ENCODE results near the gene RBMX.

Gene RBMX

DNA sequence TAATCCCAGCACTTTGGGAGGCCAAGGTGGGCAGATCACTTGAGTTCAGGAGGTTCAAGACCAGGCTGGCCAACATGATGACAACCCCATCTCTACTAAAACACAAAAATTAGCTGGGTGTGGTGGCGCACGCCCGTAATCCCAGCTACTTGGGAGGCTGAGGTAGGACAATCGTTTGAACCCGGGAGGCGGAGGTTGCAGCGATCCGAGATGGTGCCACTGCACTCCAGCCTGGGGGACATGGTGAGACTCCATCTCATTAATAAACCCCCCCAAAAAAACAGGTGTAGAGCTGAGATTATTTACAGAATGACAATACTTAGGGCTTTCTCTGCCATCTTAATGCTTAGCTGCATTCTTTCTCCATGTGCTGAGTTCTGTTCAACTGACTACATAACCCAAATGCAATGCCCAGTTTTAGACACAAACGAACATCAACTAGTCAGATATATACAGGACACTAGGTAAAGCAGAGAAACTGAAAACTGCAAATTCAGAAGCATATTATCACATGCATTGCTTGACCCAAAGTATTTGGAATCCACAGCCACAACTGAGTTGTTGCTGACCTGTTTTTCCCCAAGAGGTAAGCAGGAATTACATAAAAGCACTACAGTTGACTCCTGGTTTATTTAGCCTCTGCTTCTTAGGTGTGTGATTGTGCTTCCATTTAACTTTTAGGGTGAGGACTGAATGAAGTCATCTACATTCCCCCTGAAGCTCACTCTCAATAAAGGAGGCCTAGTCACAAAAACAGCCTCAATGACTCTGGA, 12.1 kb downstream of the RBMX start:
- Histone ChIP-seq H4K20me1 (peaks cover 45 to 99% (median 83%) of the 10 kb centered on the region in 11 experiments; a peak in 21 of 22 replicates), H3K36me3 (peaks cover 49 to 99% (median 80%) of the 10 kb centered on the region in 11 experiments), H3K4me3 (no peak overlapping the region), H3K27ac (no peak overlapping the region), H3K4me1 (peaks cover 0 to 22% (median 11%) of the 10 kb centered on the region in 10 experiments; a peak in 9 of 20 replicates), H3K27me3 (peaks cover 30 to 81% (median 63%) of the 10 kb centered on the region in 11 experiments; a peak in 21 of 22 replicates), H3K9me3 (replicated peaks in 1 of 11) (no peaks in the 10 kb centered on the region), H3K4me2 (no peak overlapping the region), H3K9ac (no peak overlapping the region)
- TF ChIP-seq Cebpa-rat (IDR thresholded peaks at IDR 0.05): no peak

DNA sequence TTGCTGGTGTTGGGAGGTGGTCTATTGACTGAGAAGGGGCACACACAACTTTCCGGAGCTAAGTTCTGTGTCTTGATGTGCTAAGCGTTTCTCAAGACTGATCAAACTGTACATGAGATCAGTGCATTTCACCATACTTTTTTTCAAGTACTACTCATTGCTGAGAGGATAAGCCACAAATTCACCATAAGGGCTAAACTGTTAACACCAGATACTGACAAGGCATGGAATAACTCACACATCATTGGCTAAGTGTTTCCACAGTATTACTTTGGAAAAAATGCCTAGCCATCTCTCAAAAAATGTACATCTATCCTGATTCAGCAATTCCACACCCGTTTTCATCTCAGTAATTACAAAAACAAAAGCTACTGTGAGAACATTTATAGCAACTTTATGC, 13.0 kb downstream of the RBMX start:
- Histone ChIP-seq H3K9ac (no peak overlapping the region), H3K27ac (no peak overlapping the region), H3K4me2 (no peak overlapping the region), H3K36me3 (peaks cover 42 to 98% (median 80%) of the 10 kb centered on the region in 11 experiments), H3K4me1 (peaks cover 0 to 22% (median 13%) of the 10 kb centered on the region in 10 experiments; a peak in 11 of 20 replicates), H3K27me3 (peaks cover 31 to 81% (median 63%) of the 10 kb centered on the region in 11 experiments), H4K20me1 (peaks cover 45 to 99% (median 80%) of the 10 kb centered on the region in 11 experiments; a peak in 21 of 22 replicates), H3K9me3 (replicated peaks in 1 of 11) (no peaks in the 10 kb centered on the region), H3K4me3 (no peak overlapping the region)
- TF ChIP-seq Cebpa-rat (IDR thresholded peaks at IDR 0.05): no peak

DNA sequence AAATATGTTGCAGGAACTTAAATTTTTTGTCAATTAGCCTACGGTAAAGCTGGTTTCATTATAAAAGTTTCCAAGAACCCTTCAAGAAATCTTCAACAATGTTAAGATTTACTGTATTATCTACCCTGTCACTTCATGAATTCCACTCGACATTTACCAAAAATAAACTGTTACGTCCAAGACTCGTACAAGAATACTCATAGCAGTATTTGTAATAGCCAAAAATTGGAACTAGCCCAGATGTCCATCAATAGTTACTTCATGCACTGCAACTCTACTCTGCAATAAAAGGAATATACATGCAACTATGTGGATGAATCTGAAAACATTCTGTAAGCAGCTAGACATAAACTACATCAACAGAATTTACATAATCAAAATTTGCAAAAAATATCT, 13.4 kb downstream of the RBMX start:
- no peak overlapping the region for H3K4me2 ChIP-seq
- no peaks in the 10 kb centered on the region for H3K9me3 ChIP-seq (replicated peaks in 1 of 11)
- TF ChIP-seq Cebpa-rat (IDR thresholded peaks at IDR 0.05): no peak
- peaks cover 38 to 98% (median 80%) of the 10 kb centered on the region in 11 experiments for H3K36me3 ChIP-seq
- H3K4me1 ChIP-seq: peaks cover 0 to 23% (median 12%) of the 10 kb centered on the region in 10 experiments; a peak in 12 of 20 replicates
- H4K20me1 ChIP-seq: peaks cover 45 to 96% (median 80%) of the 10 kb centered on the region in 11 experiments; a peak in 21 of 22 replicates
- no peak overlapping the region for H3K9ac ChIP-seq
- no peak overlapping the region for H3K27ac ChIP-seq
- H3K4me3 ChIP-seq: no peak overlapping the region
- H3K27me3 ChIP-seq: peaks cover 31 to 81% (median 63%) of the 10 kb centered on the region in 11 experiments

DNA sequence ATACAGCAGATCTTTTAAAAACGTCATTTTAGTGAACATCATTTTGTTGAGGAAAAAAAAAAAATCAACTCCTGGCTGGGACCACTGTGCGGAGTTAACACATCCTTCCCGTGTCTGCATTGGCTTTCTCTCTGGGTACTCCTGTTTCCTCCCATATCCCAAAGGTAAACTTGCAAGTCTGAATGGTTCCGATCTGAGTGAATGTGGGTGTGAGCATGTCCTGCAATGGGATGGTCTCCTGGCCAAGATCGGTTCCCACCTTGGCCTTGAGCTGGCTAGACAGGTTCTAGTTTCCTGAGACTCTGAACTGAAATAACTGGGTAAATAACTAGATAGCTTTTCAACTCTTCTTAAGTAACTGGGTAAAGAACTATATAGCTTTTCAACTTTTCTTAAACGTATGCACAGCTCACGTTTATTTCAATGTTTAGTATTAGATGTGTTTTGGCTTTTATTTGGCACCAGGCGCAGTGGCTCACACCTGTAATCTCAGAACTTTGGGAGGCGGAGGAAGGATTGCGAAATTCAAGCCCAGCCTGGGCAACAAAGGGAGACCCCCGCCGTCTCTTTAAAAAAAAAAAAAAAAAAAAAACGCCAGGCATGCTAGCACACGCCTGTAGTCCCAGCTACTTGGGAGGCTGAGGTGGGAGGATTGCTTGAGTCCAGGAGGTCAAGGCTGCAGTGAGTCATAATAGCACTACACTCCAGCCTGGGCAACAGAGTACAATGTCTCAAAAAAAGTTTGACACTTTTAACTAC, 14.0 kb downstream of the RBMX start:
- TF ChIP-seq Cebpa-rat (IDR thresholded peaks at IDR 0.05): peak in 3 of 11 experiments; percentile 25 to 63 (median 54); a peak in 2 of 22 replicates
- Histone ChIP-seq H3K27ac (no peak overlapping the region), H3K4me3 (no peak overlapping the region), H3K9ac (no peak overlapping the region), H3K4me2 (no peak overlapping the region), H3K4me1 (peaks cover 0 to 28% (median 12%) of the 10 kb centered on the region in 10 experiments; a peak in 12 of 20 replicates), H3K9me3 (replicated peaks in 1 of 11) (no peaks in the 10 kb centered on the region), H3K27me3 (peaks cover 31 to 81% (median 63%) of the 10 kb centered on the region in 11 experiments), H3K36me3 (peaks cover 32 to 98% (median 80%) of the 10 kb centered on the region in 11 experiments), H4K20me1 (peaks cover 45 to 92% (median 78%) of the 10 kb centered on the region in 11 experiments; a peak in 21 of 22 replicates)

DNA sequence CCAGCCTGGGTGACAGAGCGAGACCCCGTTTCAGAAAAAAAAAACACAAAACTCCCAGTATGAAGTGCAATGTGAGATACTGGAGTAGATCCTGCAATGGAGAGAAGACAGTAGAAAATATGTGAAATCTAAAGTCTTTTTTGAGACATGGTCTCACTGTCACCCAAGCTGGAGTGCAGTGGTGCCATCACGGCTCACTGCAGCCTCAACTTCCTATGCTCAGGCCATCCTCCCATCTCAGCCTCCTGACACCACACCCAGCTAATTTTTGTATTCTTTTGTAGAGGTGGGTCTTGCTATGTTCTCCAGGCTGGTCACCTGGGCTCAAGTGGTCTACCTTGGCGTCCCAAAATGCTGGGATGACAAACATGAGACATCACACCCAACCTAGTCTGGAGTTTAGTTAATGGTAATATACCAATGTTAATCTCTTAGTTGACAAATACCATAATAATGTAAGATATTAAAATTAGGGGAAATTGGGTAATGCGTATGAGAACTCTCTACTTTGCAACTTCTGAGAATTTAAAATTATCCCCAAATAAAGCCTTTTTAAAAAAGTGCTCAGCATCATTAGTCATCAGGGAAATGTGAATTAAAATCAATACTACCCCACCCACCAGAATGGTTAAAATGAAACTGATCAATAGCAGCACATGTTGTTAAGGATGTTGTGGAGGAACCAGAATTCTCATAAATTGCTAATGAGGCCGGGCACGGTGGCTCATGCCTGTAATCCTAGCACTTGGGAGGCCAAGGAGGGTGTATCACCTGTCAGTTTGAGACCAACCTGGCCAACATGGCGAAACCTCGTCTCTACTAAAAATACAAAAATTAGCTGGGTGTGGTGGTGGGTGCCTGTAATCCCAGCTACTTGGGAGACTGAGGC, 15.0 kb downstream of the RBMX start:
- no peak overlapping the region for H3K9ac ChIP-seq

DNA sequence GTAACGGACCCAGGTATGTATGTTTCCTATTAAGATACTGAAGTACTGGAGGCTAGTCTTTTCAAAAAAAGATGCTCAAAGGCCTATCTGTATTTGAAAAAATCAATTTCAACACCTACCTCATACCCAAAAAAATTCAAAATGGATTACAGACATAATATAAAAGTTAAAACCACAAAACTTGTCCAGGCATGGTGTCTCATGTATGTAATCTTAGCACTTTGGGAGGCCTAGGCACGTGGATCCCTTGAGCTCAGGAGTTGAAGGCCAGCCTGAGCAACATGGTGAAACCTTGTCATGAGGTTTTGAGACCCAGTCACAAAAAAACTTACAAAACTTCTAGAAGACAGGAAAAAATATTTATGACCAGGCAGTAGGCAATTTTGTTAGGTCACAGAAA, 16.7 kb downstream of the RBMX start:
- Histone ChIP-seq H3K9me3 (replicated peaks in 1 of 11) (no peaks in the 10 kb centered on the region), H3K27ac (no peak overlapping the region)

More for the DNA sequence above, 15.0 kb downstream of the RBMX start:
- H3K9me3 ChIP-seq (replicated peaks in 1 of 11): no peaks in the 10 kb centered on the region
- peaks cover 36 to 81% (median 64%) of the 10 kb centered on the region in 11 experiments for H3K27me3 ChIP-seq
- H3K27ac ChIP-seq: no peak overlapping the region
- TF ChIP-seq Cebpa-rat (IDR thresholded peaks at IDR 0.05): no peak
- H4K20me1 ChIP-seq: peaks cover 41 to 84% (median 70%) of the 10 kb centered on the region in 11 experiments; a peak in 21 of 22 replicates
- no peak overlapping the region for H3K4me3 ChIP-seq
- H3K4me2 ChIP-seq: no peak overlapping the region
- H3K36me3 ChIP-seq: peaks cover 22 to 97% (median 79%) of the 10 kb centered on the region in 11 experiments
- peaks cover 0 to 27% (median 5%) of the 10 kb centered on the region in 10 experiments; a peak in 12 of 20 replicates for H3K4me1 ChIP-seq

GRCh38 chrX:136862546-136862945, 18.0 kb downstream of the RBMX start:
- H4K20me1 ChIP-seq: peaks cover 14 to 55% (median 41%) of the 10 kb centered on the region in 11 experiments; a peak in 21 of 22 replicates
- TF ChIP-seq Cebpa-rat (IDR thresholded peaks at IDR 0.05): no peak
- peaks cover 11 to 88% (median 53%) of the 10 kb centered on the region in 11 experiments; a peak in 20 of 22 replicates for H3K36me3 ChIP-seq
- H3K4me1 ChIP-seq: peaks cover 0 to 22% (median 0%) of the 10 kb centered on the region in 10 experiments; a peak in 5 of 20 replicates
- H3K9ac ChIP-seq: no peak overlapping the region
- no peak overlapping the region for H3K4me3 ChIP-seq
- peaks cover 46 to 88% (median 75%) of the 10 kb centered on the region in 11 experiments for H3K27me3 ChIP-seq
- H3K4me2 ChIP-seq: peak overlapping the region in 1 of 11 experiments; percentile 20; a peak in 1 of 22 replicates
- H3K9me3 ChIP-seq (replicated peaks in 1 of 11): peaks cover 0 to 4% (median 0%) of the 10 kb centered on the region in 11 experiments; a peak in 4 of 22 replicates
- H3K27ac ChIP-seq: no peak overlapping the region

More for the DNA sequence above, 16.7 kb downstream of the RBMX start:
- Histone ChIP-seq H3K4me3 (no peak overlapping the region), H3K36me3 (peaks cover 19 to 97% (median 65%) of the 10 kb centered on the region in 11 experiments), H3K4me1 (peaks cover 0 to 16% (median 0%) of the 10 kb centered on the region in 10 experiments; a peak in 4 of 20 replicates), H4K20me1 (peaks cover 26 to 67% (median 54%) of the 10 kb centered on the region in 11 experiments; a peak in 21 of 22 replicates), H3K4me2 (no peak overlapping the region), H3K27me3 (peaks cover 45 to 90% (median 74%) of the 10 kb centered on the region in 11 experiments), H3K9ac (no peak overlapping the region)
- TF ChIP-seq Cebpa-rat (IDR thresholded peaks at IDR 0.05): no peak

GRCh38 chrX:136861877-136862276, 18.6 kb downstream of the RBMX start:
- Histone ChIP-seq H3K4me2 (no peak overlapping the region), H3K36me3 (peaks cover 11 to 81% (median 50%) of the 10 kb centered on the region in 11 experiments; a peak in 20 of 22 replicates), H4K20me1 (peaks cover 7 to 48% (median 34%) of the 10 kb centered on the region in 11 experiments; a peak in 20 of 22 replicates), H3K9me3 (replicated peaks in 1 of 11) (peaks cover 0 to 11% (median 0%) of the 10 kb centered on the region in 11 experiments; a peak in 4 of 22 replicates), H3K4me1 (peaks cover 0 to 29% (median under 1%) of the 10 kb centered on the region in 10 experiments; a peak in 7 of 20 replicates), H3K9ac (no peak overlapping the region), H3K27ac (no peak overlapping the region), H3K4me3 (no peak overlapping the region), H3K27me3 (peaks cover 46 to 89% (median 74%) of the 10 kb centered on the region in 11 experiments)
- TF ChIP-seq Cebpa-rat (IDR thresholded peaks at IDR 0.05): no peak

Measured in BLaER1 treated with 17β-estradiol and CSF1 and Interleukin-3, amounts not matched to agents 10 nM and 100 nM (cell line).